T-helper 1 cell (primary cell): ENCODE results near the gene RAB3D.
A peak's percentile ranks its signal among the peaks of the same experiment; 100 is the strongest.

Source experiments
- DNase-seq, 5 donors: peaks; one replicate each; pipeline ENCODE4 v3.0.0-alpha.2; 2012 to 2020

The RAB3D gene

DNA sequence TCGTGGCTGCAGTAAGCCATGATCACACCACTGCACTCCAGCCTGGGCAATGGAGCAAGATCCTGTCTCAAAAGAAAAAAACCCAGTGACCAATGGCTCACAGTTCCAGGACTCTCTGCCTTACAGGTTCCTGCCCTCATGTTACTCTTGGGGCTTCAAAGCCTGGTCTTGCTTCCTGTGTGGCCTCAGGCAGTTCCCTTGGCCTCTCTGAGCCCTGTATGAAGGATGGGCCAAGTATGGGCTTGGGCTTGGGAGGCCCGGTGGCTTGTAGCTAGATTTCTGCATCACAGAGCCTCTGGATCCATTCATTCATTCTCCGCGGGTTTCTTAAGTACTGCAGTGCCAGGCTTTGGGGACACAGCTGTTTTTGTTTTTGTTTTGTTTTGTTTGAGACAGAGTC is 44.3 kb downstream of the RAB3D start:
- no peak for DNase-seq

DNA sequence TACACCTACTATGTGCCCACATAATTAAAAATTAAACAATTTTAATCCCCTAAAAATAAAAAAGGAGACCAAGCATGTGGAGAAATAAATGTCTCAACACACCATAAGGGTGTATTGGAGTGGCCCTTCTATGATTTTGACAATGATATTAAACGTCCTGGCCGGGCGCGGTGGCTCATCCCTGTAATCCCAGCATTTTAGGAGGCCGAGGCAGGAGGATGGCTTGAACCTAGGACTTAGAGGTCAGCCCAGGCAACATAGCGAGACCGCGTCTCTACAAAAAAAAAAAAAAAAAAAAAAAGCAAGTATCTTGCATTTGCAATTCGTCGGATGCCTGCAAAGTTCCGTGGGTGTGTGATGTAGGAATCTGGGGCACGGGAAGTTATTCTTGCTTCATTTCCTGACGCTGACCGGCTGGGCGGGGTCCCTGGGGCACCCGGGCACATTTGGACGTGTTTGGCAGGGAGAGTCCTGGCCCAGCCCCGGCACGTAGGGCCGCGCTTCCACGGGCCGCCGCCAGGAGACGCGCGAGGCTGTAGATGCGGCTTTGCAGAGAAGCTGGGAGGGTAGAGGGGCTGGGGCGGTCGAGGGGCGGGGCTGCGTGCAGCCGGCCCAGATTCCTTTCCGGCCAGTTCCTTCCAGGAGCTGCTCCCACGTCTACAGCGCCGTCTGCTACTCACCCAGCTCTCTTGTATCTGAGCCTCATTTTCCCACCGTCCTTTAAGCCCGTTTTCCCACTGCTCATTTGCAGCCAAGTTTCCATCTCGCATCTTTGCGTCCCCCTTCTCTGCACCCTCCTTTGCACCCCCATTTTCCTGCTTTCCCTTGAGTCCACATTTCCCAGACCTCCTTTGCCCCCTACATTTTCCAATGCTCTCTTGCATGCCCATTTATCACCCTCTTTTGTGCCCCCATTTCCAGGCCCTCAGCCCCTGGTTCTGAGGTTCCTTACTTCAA is 45.7 kb downstream of the RAB3D start:
- DNase-seq = peak; percentile 51 to 83 (median 66)

DNA sequence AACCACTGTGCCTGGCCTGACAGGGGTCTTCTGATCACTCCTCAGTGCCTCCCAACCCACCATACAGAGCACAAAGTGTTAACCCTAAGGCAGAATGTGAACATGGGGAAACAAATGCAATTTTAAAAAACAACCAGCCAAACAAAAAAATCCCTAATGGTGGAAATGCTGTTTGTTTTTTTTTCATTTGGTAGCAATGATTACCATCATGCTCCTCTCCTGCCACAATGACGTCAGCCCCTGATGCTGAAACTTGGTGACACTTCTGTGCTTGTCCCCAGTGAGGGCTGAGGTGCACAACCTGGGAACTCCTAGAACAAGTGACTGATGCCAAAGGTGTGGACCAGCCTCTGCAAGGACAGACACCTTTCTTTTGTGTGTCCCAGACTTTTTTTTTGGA is 47.5 kb downstream of the RAB3D start:
- DNase-seq = no peak

DNA sequence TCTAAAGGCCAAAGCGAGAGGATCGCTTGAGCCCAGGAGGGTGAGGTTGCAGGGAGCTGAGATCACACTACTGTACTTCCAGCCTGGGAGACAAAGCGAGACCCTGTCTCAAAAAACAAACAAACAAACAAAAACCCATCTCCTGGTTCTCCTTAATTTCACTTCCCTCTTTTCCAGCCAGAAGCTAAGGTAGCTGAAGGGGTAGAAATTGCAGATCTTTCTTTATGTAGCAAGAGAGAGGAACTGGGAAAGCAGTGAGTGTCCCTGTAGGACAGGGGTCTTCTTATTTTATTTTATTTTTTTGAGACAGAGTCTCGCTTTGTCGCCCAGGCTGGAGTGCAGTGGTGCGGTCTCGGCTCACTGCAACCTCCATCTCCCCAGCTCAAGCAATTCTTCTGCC is 48.0 kb downstream of the RAB3D start:
- no peak for DNase-seq

DNA sequence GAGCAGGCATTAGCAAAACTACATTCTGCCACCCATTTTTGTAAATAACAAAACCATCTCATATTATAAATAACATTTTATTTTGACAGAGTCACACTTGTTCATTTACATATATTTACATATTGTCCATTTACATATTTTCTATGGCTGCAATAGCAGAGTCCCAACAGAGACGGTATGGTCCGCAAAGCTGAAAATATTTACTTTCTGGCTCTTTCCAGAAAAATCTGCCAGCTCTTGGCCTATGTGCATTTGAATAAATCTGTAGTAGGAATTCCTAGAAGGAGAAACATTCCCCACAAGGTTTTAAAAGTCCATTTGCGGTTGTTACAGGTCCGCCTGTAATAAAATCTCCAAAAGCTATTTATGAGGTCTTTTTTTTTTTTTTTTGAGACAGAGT is 49.2 kb downstream of the RAB3D start:
- DNase-seq = no peak

DNA sequence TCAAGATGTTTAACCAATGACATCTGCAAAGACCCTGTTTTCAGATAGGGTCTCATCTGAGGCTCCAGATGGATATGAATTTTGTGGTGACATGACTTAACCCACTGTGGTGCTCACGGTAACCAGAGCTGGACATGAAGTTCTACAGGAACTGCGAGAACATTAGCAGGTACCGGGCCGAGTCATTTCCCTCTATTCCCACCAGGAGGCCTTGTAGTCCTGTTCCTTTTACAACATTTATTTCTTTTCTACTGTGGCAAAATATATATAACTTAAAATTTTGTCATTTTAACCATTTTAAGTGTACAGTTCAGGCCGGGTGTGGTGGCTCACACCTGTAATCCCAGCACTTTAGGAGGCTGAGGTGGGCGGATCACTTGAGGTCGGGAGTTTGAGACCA is 51.1 kb downstream of the RAB3D start:
- DNase-seq = no peak

DNA sequence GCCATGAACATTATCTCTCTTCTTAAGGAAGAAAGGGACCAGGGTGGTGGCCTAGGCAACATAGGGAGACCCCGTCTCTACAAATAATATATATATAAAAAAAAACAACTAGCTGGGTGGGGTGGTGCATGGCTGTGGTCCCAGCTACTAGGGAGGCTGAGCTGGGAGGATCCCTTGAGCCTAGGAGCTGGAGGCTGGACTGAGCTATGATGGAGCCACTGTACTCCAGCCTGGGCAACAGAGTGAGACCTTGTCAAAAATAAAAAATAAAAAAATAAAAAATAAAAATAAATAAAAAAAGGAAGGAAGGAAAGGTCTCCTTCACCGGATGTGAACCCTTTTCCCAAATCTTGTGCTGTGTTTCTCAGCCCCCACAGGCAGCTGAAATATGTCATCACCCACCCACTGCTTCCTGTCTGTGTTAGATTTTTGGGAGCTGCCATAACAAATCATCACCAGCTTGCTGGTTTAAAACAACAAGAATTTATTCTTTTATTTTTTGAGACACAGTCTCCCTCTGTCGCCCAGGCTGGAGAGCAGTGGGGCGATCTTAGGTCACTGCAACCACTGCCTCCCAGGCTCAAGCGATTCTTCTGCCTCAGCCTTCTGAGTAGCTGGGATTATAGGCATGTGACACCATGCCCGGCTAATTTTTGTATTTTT is 53.0 kb downstream of the RAB3D start:
- DNase-seq = no peak

DNA sequence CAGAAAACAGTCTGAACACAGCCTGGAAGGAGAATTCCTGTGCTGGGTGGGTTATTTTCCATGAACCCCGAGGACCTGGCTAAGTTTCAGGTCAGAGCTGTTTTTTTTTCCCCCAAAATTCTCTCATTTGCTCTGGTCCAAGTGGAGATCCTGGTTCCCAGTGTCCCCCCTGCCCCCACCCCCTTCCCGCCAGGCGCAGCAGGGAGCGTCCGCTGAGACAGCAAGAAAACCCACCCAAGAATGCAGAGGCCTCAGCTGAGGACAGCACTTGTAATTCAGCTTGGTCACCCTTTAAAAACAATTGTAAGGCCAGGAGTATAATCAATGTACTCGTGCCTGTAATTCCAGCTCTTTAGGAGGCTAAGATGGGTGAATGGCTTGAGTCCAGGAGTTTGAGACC is 54.9 kb downstream of the RAB3D start:
- no peak for DNase-seq

DNA sequence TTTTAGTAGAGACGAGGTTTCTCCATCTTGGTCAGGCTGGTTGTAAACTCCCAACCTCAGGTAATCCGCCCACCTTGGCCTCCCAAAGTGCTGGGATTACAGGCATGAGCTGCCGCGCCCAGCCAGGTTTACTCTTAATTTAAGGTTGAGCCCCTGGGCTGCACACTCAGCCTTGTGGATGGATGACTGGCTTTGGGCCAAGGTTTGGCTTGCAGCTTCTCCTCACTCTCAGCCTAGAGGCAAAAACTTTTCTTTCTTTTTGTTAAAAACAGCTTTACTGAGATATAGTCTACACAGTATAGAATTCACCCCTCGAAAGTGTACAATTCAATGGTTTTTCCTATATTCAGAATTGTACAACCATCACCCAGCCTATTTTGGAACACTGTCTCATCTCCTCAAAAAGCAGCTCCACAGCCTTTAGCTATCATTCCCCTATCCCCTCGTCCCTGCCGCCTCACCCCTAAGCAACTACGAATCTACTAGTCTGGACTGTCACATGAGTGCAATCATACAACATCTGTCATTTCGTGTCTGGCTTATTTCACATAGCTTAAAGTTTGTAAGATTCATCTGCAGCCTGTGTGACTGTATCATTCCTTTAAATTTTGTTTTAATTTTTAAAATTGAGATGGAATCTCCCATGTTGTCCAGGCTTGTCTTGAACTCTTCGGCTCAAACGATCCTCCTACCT is 58.0 kb downstream of the RAB3D start:
- DNase-seq = no peak

DNA sequence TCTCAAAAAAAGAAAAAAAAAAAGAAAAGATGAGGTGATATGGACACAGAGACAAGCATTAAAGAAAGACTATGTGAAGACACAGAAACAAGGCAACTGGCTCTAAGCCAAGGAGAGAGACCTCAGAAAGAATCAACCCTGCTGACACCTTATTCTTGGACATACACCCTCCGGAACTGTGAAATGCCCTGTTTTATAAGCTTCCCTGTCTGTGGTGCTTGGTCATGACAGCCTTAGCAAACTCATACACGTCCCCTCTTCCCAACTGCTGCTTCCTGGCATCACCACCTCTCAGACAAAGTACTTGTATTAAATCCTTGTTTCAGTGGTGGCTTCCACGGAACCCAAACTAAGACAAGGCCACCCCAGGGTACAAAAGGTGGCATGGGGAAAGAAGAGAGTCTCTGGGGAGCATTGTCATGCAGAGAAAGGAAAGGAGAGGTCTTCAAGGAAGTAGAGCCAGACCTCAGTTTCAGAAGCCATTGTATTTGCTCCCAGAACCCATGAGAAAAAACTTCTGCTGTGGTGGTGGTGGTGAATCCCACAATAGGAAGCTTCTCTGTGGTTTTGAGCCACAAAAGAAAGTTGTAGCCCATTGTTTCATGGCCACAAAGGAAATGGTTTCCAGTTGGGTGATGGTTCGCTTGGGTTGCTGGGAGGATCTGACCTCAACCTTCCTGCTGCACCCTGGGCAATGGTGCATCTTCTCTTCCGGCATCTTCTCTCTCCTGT is 59.8 kb downstream of the RAB3D start:
- peak in 4 of 5 donors; percentile 18 to 87 (median 28) for DNase-seq

DNA sequence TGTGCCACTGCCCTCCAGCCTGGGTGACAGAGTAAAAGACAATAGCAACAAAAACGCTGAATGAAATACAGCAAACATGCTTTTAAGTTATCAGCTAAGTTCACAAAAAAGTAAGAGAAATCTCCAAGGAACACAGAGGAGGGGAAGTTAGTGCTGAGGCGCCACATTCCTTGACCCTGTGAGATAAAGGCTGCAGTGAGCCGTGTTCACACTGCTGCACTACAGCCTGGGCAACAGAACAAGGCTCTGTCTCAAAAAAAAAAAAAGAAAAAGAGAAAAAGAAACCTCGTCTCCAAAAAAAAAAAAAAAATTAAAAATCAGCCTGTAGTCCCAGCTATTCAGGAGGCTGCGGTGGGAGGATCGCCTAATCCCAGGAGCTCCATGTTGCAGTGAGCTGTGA is 60.8 kb downstream of the RAB3D start:
- no peak for DNase-seq

DNA sequence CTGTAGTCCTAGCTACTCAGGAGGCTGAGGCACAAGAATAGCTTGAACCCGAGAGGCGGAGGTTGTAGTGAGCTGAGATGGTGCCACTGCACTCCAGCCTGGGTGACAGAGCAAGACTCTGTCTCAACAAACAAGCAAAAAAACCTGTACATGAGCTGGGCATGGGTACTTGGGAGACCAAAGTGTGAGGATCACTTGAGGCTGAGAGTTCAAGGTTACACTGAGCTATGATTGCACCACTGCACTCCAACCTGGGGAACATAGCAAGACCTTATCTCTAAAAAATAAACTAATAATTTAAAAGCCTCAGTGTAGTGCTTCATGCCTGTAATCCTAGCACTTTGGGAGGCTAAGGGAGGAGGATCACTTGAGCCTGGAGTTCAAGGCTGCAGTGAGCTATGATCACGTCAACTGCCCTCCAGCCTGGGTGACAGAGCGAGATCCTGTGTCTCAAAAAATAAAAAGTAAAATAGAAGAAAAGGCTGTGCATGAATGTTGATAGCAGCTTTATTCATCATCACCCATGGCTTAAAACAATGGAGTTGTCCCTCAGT is 64.8 kb downstream of the RAB3D start:
- DNase-seq = no peak

DNA sequence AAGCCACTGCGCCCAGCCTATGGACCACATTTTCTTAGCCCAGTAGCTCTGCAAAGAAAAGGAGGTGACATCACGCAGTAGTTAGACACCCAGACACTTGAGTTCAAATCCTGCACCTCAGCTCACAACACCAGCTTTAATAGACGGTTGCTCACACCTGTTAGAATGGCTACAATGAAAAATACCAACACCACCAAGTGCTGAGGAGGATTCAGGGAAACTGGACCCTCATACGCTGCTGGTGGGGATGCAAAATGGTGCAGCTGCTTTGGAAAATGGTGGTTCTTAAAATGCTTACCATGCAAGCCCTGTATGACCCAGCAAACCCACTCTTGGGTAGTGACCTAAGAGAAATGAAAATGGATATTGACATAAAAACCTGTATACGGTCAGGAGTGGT is 65.5 kb downstream of the RAB3D start:
- no peak for DNase-seq

DNA sequence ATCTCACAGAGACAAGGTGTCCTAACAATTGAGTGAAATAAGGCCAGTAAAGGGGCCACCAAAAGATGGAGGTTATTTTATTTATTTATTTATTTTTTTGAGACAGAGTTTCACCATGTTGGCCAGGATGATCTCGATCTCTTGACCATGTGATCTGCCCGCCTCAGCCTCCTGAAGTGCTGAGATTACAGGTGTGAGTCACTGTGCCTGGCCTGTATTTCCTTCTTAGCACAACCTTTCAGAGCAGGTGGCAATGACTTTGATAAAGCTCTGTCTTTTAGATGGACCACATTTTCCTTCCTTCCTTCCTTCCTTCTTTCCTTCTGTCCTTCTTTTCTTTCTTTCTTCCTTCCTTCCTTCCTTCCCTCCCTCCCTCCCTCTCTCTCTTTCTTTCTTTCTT is 66.2 kb downstream of the RAB3D start:
- DNase-seq = no peak
